Astrocyte (in vitro differentiated cells and primary cell): Measurements from ENCODE around the gene CALB2. TPM values are rescaled to one million over a fixed set of nuclear protein-coding genes. Genes with fewer than 3 reads are reported as not detected.

ENCODE experiments used
- DNase-seq: peaks from one replicate; pipeline ENCODE4 v3.0.0-alpha.2; 2010; ENCODE audit warnings: low read depth
- FAIRE-seq: peaks from 2 replicates; lab custom pipeline; 2011; peaks lifted over from hg19 to GRCh38; lab: Jason Lieb, UNC
- H2AFZ ChIP-seq: 2 replicates; pipeline ENCODE4 v1.6.0; 2012; ENCODE audit warnings: low read depth, low read length, inconsistent platforms
- H3K27ac ChIP-seq: 2 replicates; pipeline ENCODE4 v1.5.1; 2011; ENCODE audit warnings: low read depth, low read length, inconsistent platforms
- H3K27me3 ChIP-seq: 2 replicates; pipeline ENCODE4 v1.6.0; 2011; ENCODE audit warnings: low read length, inconsistent platforms; ENCODE audit not compliant: insufficient read depth
- H3K36me3 ChIP-seq: 2 replicates; pipeline ENCODE4 v1.5.1; 2011; ENCODE audit warnings: low read length, inconsistent platforms; ENCODE audit not compliant: insufficient read depth
- H3K4me1 ChIP-seq: 2 replicates; pipeline ENCODE4 v1.5.1; 2011; ENCODE audit warnings: low read length, inconsistent platforms; ENCODE audit not compliant: insufficient read depth
- H3K4me2 ChIP-seq: 2 replicates; pipeline ENCODE4 v1.6.0; 2012; ENCODE audit warnings: low read length, inconsistent platforms
- H3K4me3 ChIP-seq: 2 replicates; pipeline ENCODE4 v1.5.1; 2011; ENCODE audit warnings: low read depth, mild to moderate bottlenecking, low read length, inconsistent platforms; ENCODE audit not compliant: insufficient read depth
- H3K79me2 ChIP-seq: 2 replicates; pipeline ENCODE4 v1.6.0; 2012; ENCODE audit warnings: mild to moderate bottlenecking, low read length, inconsistent platforms; ENCODE audit not compliant: insufficient read depth
- H3K9ac ChIP-seq: 2 replicates; pipeline ENCODE4 v1.6.0; 2012; ENCODE audit warnings: mild to moderate bottlenecking, low read length, inconsistent platforms
- H3K9me3 ChIP-seq: 2 replicates; pipeline ENCODE4 v1.5.1; 2012; ENCODE audit warnings: low read depth, mild to moderate bottlenecking, low read length, inconsistent platforms; ENCODE audit not compliant: insufficient read depth
- H4K20me1 ChIP-seq: 2 replicates; pipeline ENCODE4 v1.6.0; 2012; ENCODE audit warnings: low read length, inconsistent platforms; ENCODE audit not compliant: insufficient read depth
- H3K27ac Mint-ChIP-seq: one replicate; pipeline ENCODE4 v1.8.0; 2021; ENCODE audit warnings: mild to moderate bottlenecking, mixed read lengths; ENCODE audit not compliant: unreplicated experiment
- H3K27me3 Mint-ChIP-seq: one replicate; pipeline ENCODE4 v1.8.0; 2021; ENCODE audit warnings: low read depth, mixed read lengths; ENCODE audit not compliant: unreplicated experiment
- H3K36me3 Mint-ChIP-seq: one replicate; pipeline ENCODE4 v1.8.0; 2021; ENCODE audit warnings: low read depth, mixed read lengths; ENCODE audit not compliant: unreplicated experiment
- H3K4me1 Mint-ChIP-seq: one replicate; pipeline ENCODE4 v1.8.0; 2021; ENCODE audit warnings: low read depth, mixed read lengths; ENCODE audit not compliant: unreplicated experiment
- H3K4me3 Mint-ChIP-seq: one replicate; pipeline ENCODE4 v1.8.0; 2021; ENCODE audit warnings: mild to moderate bottlenecking, moderate library complexity, mixed read lengths; ENCODE audit not compliant: unreplicated experiment
- H3K9me3 Mint-ChIP-seq: one replicate; pipeline ENCODE4 v1.8.0; 2021; ENCODE audit warnings: mild to moderate bottlenecking, mixed read lengths; ENCODE audit not compliant: unreplicated experiment
- CTCF ChIP-seq: IDR thresholded peaks from 2 replicates; pipeline ENCODE4 v1.5.1; 2011; ENCODE audit warnings: low read depth, mild to moderate bottlenecking, inconsistent platforms, low read length, moderate library complexity; ENCODE audit not compliant: insufficient read depth
- EZH2 ChIP-seq: IDR thresholded peaks from 2 replicates; pipeline ENCODE4 v1.6.1; 2012; ENCODE audit warnings: mild to moderate bottlenecking, low read length, inconsistent platforms; ENCODE audit not compliant: insufficient read depth
- total RNA-seq: library from RNA; stranded (reverse); gene quantifications from 2 replicates; pipeline ENCODE4 v1.2.1, GENCODE V29; 2021

The CALB2 gene
- total RNA-seq, 1 donor from 2014 or later, result 4.2 TPM

GRCh38 chr16:71387045-71387871 lies 28.7 kb downstream of the CALB2 start:
- H3K36me3 Mint-ChIP-seq, result no peaks in the 10 kb centered on the region
- H3K9me3 Mint-ChIP-seq, result no peaks in the 10 kb centered on the region
- H3K27me3 ChIP-seq, result no peaks in the 10 kb centered on the region
- H2AFZ ChIP-seq, result no peak overlapping the region
- no peak for FAIRE-seq
- H3K4me3 ChIP-seq, result no peak overlapping the region
- no peaks in the 10 kb centered on the region for H3K9me3 ChIP-seq
- H3K79me2 ChIP-seq, result no peaks in the 10 kb centered on the region
- no peak overlapping the region for H3K4me3 Mint-ChIP-seq
- H3K27me3 Mint-ChIP-seq, result peaks cover 4% of the 10 kb centered on the region
- H3K36me3 ChIP-seq, result no peaks in the 10 kb centered on the region
- TF ChIP-seq EZH2 (no peak), CTCF (no peak)
- no peak overlapping the region for H3K27ac Mint-ChIP-seq
- no peak overlapping the region for H3K27ac ChIP-seq
- no peaks in the 10 kb centered on the region for H4K20me1 ChIP-seq
- H3K9ac ChIP-seq, result no peak overlapping the region
- no peak overlapping the region for H3K4me2 ChIP-seq
- peaks cover 15% of the 10 kb centered on the region for H3K4me1 Mint-ChIP-seq
- H3K4me1 ChIP-seq, result no peaks in the 10 kb centered on the region
- DNase-seq, result no peak

GRCh38 chr16:71389330-71389729 lies 30.8 kb downstream of the CALB2 start:
- FAIRE-seq (no peak), DNase-seq (no peak)
- H3K4me1 ChIP-seq, result no peaks in the 10 kb centered on the region
- no peaks in the 10 kb centered on the region for H3K9me3 Mint-ChIP-seq
- H3K9ac ChIP-seq, result no peak overlapping the region
- TF ChIP-seq EZH2 (no peak), CTCF (no peak)
- peaks cover 16% of the 10 kb centered on the region for H3K27me3 Mint-ChIP-seq
- no peaks in the 10 kb centered on the region for H3K36me3 ChIP-seq
- no peak overlapping the region for H3K4me3 Mint-ChIP-seq
- H3K9me3 ChIP-seq, result no peaks in the 10 kb centered on the region
- H4K20me1 ChIP-seq, result no peaks in the 10 kb centered on the region
- H3K4me1 Mint-ChIP-seq, result peaks cover 2% of the 10 kb centered on the region
- no peak overlapping the region for H3K27ac Mint-ChIP-seq
- H3K79me2 ChIP-seq, result no peaks in the 10 kb centered on the region
- no peaks in the 10 kb centered on the region for H3K36me3 Mint-ChIP-seq
- no peak overlapping the region for H3K4me3 ChIP-seq
- no peaks in the 10 kb centered on the region for H3K27me3 ChIP-seq
- no peak overlapping the region for H3K4me2 ChIP-seq
- H2AFZ ChIP-seq, result no peak overlapping the region
- H3K27ac ChIP-seq, result no peak overlapping the region

GRCh38 chr16:71396594-71396993 lies 38.1 kb downstream of the CALB2 start:
- Histone ChIP-seq H3K4me1 (no peaks in the 10 kb centered on the region), H3K9ac (no peak overlapping the region), H3K79me2 (no peaks in the 10 kb centered on the region), H3K9me3 (no peaks in the 10 kb centered on the region), H2AFZ (no peak overlapping the region), H3K4me2 (no peak overlapping the region), H4K20me1 (no peaks in the 10 kb centered on the region), H3K27me3 (no peaks in the 10 kb centered on the region), H3K27ac (no peak overlapping the region), H3K36me3 (no peaks in the 10 kb centered on the region), H3K4me3 (no peak overlapping the region)
- no peak for DNase-seq
- TF ChIP-seq EZH2 (no peak), CTCF (no peak)
- no peaks in the 10 kb centered on the region for H3K4me1 Mint-ChIP-seq
- H3K4me3 Mint-ChIP-seq, result no peak overlapping the region
- H3K27ac Mint-ChIP-seq, result no peak overlapping the region
- H3K9me3 Mint-ChIP-seq, result no peaks in the 10 kb centered on the region
- peaks cover 23% of the 10 kb centered on the region for H3K27me3 Mint-ChIP-seq
- no peaks in the 10 kb centered on the region for H3K36me3 Mint-ChIP-seq
- FAIRE-seq, result no peak
